ENCODE data around the gene APOA4. TPM values are rescaled to one million over a fixed set of nuclear protein-coding genes. Genes with fewer than 3 reads are reported as not detected.
"Not testable (repeated sequence)": the region's sequence is repeated elsewhere in the genome, so short reads cannot be mapped to it uniquely, and the experiment has no call there.

Gene APOA4
- total RNA-seq, 2 donors from 2014 or later = not detected

GRCh38 chr11:116852261-116853031 is 29.3 kb upstream of the APOA4 start:
- DNase-seq (peak; percentile 41 to 44), ATAC-seq (peak; percentile 89)
- intact Hi-C loops (cut with DNase I, micrococcal nuclease) = no loop called here

GRCh38 chr11:116851626-116852025 is 28.5 kb upstream of the APOA4 start:
- DNase-seq (no peak), ATAC-seq (no peak)
- intact Hi-C loops (cut with DNase I, micrococcal nuclease) = no loop called here

- intact Hi-C loops (cut with DNase I, micrococcal nuclease) = no loop called here
- ATAC-seq = no peak
- no peak for DNase-seq
These were observed 26.4 kb upstream of the APOA4 start for GRCh38 chr11:116849486-116849885.

- ATAC-seq (no peak), DNase-seq (no peak)
- intact Hi-C loops (cut with DNase I, micrococcal nuclease) = no loop called here
These were observed 26.0 kb upstream of the APOA4 start for GRCh38 chr11:116849060-116849459.

GRCh38 chr11:116847612-116848011 is 24.5 kb upstream of the APOA4 start:
- intact Hi-C loops (cut with DNase I, micrococcal nuclease) = no loop called here
- no peak for DNase-seq

GRCh38 chr11:116844722-116845121 is 21.6 kb upstream of the APOA4 start:
- intact Hi-C loops (cut with DNase I, micrococcal nuclease) = no loop called here
- no peak for ATAC-seq
- DNase-seq = no peak

More at GRCh38 chr11:116847612-116848011, 24.5 kb upstream of the APOA4 start:
- ATAC-seq = no peak

GRCh38 chr11:116843661-116844060 is 20.6 kb upstream of the APOA4 start:
- ATAC-seq (no peak), DNase-seq (no peak)
- intact Hi-C loops (cut with DNase I, micrococcal nuclease) = no loop called here

- DNase-seq = no peak
- intact Hi-C loops (cut with DNase I, micrococcal nuclease) = no loop called here
- peak; percentile 74 for ATAC-seq
These were observed 19.8 kb upstream of the APOA4 start for GRCh38 chr11:116842909-116843308.

- intact Hi-C loops (cut with DNase I, micrococcal nuclease) = no loop called here
- DNase-seq (no peak), ATAC-seq (no peak)
These were observed 19.0 kb upstream of the APOA4 start for GRCh38 chr11:116842117-116842516.

- ATAC-seq = no peak
- intact Hi-C loops (cut with DNase I, micrococcal nuclease) = no loop called here
- DNase-seq = no peak
These were observed 17.7 kb upstream of the APOA4 start for GRCh38 chr11:116840746-116841296.

GRCh38 chr11:116840224-116840745 is 17.2 kb upstream of the APOA4 start:
- intact Hi-C loops (cut with DNase I, micrococcal nuclease) = no loop called here
- no peak for ATAC-seq
- no peak for DNase-seq

GRCh38 chr11:116838321-116839084 is 15.4 kb upstream of the APOA4 start:
- intact Hi-C loops (cut with DNase I, micrococcal nuclease) = no loop called here
- DNase-seq = no peak
- peak; percentile 38 for ATAC-seq

- intact Hi-C loops (cut with DNase I, micrococcal nuclease) = no loop called here
- ATAC-seq (no peak), DNase-seq (no peak)
These were observed 14.4 kb upstream of the APOA4 start, which contains the start of gene APOA1 for GRCh38 chr11:116837231-116838091. Gene APOA1 (minus strand): TSS chr11:116837622. CDS start chr11:116837387, 235 bp downstream.

GRCh38 chr11:116836632-116836991 is 13.5 kb upstream of the APOA4 start:
- ATAC-seq = no peak
- no peak for DNase-seq
- intact Hi-C loops (cut with DNase I, micrococcal nuclease) = no loop called here

GRCh38 chr11:116835791-116836631 is 12.9 kb upstream of the APOA4 start:
- DNase-seq (peak; percentile 77 to 87), ATAC-seq (peak; percentile 88)
- intact Hi-C loops (cut with DNase I, micrococcal nuclease) = no loop called here

GRCh38 chr11:116835042-116835772 is 12.1 kb upstream of the APOA4 start:
- DNase-seq (no peak), ATAC-seq (no peak)
- intact Hi-C loops (cut with DNase I, micrococcal nuclease) = no loop called here

- ATAC-seq; intact Hi-C loops (cut with DNase I, micrococcal nuclease); DNase-seq: not testable (repeated sequence)
These were observed 11.5 kb upstream of the APOA4 start for GRCh38 chr11:116834535-116835041.

All from left colon (tissue), 2 donors.